Prostate gland (tissue), 2 donors: ENCODE results near the gene LMBR1.

Experiments
- CTCF ChIP-seq, 4 experiments: fragments of 200-600 bp in 2 of 4; fragments of 450-650 bp in 2 of 4; sonication (generic) in 2 of 4; IDR thresholded peaks; 1 replicate in 3 of 4; 2 replicates in 1 of 4; pipeline ENCODE4 v1.5.1; 2016 to 2019; ENCODE audit warnings: antibody characterized with exemption in 4 of 4, mild to moderate bottlenecking in 2 of 4, moderate library complexity in 2 of 4
- POLR2A ChIP-seq: fragments of 450-650 bp; IDR thresholded peaks from one replicate; pipeline ENCODE4 v1.6.1; 2016; ENCODE audit warnings: antibody characterized with exemption, mild to moderate bottlenecking
- POLR2AphosphoS5 ChIP-seq: sonication (generic); formaldehyde crosslinking; IDR thresholded peaks from one replicate; pipeline ENCODE4 v1.6.1; 2017; ENCODE audit warnings: antibody characterized with exemption

DNA sequence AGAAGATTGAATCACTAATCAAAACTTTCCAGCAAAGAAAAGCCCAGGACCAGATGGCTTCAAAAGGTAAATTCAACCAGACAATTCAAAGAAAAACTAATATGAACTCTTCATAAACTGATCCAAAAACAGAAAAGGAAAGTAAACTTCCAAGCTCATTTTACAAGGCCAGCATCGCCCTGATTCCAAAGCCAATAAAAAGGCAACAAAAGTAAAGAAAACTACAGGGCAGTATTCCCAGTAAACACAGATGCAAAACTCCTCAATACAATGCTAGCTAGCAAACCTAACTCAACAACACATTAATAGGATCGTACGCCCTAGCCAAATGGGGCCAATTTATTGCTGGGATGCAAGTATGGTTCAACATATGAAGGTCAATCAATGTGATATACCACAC, 199.4 kb downstream of the LMBR1 start:
- no peak for TF ChIP-seq POLR2A
- no peak for TF ChIP-seq CTCF (IDR thresholded peaks at IDR 0.05)
- TF ChIP-seq POLR2AphosphoS5: peak; percentile 61
